NOMO-1 treated with DMSO at 0.1 percent for 48 hours (cell line): ENCODE data around the gene GORASP1.
"Not testable (repeated sequence)": the region's sequence is repeated elsewhere in the genome, so short reads cannot be mapped to it uniquely, and the experiment has no call there.

Experiments used
- DNase-seq: peaks from one replicate; lab custom pipeline; 2025; ENCODE audit not compliant: unreplicated experiment; lab: John Stamatoyannopoulos, UW

The GORASP1 gene

DNA sequence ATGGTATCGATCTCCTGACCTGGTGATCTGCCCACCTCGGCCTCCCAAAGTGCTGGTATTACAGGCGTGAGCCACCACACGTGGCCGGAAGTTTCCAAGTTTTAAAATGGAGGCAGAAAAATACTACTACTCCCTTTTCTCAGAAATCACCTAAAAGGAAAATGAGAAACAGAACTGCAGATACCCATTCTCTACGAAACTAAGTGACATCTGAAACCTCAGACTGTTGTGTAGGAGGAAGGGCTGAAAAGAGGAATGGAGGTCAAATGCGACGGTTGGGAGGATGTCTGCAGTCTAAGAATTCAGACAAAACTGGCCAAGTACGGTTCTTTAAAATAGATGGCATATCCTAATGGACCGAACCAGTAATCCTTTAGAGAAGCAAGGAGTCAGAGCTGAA lies 31.5 kb downstream of the GORASP1 start:
- DNase-seq, result no peak

DNA sequence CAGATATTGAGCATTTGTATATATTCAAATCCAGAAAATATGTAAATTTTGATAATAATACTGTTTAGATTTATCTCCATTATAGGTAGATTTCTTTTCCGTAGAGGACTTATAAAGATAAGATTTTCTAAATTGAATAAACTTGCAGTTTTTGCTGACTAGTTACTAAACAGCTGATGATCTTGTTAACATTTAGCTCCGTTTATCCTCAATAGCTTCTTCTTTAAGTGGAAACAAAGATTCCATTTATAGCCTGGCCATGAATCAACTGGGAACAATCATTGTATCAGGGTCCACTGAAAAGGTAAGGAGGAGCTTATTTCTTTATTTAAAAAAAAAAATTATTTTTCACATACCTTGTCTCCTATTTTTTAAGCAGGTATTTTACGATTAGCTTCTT lies 38.9 kb downstream of the GORASP1 start:
- DNase-seq, result no peak

DNA sequence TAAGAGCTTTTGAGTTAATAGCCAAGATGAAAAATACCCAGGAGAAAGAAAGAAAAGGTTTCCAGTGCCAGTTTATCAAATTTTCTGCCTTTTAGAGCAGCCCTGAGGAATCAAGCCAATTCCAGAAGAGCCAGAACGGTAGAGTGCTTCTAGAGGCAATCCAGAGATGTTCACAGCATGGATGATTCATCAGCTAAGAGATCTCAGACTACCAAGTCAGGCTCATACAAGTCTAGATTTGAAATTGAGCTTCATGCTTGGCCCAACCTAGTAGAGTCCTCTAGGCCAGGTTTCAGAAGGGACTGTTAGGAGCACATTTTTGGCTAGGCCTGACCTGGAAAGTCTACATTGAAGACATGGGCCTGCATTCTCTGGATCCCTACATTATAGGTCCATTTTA lies 40.1 kb downstream of the GORASP1 start:
- no peak for DNase-seq

DNA sequence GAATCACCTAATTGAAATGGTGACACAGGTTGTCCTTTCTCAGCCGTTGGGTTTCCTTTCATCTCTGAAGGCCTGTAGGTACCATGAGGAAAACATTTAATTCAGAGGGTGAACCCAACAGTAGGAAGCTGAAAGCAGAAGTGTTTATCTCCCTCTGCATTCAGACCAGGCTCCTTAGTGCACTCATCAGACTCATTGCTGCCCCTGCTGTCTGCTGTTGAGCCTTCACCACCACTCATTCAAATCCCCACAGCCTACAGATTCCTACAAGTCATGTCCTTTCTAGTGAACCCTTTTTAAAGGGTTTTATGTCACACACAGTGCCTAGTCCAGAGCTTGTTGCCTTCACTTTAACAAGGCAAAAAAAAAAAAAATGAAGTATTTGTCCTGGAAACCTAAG lies 42.2 kb downstream of the GORASP1 start:
- DNase-seq, result peak; percentile 74

DNA sequence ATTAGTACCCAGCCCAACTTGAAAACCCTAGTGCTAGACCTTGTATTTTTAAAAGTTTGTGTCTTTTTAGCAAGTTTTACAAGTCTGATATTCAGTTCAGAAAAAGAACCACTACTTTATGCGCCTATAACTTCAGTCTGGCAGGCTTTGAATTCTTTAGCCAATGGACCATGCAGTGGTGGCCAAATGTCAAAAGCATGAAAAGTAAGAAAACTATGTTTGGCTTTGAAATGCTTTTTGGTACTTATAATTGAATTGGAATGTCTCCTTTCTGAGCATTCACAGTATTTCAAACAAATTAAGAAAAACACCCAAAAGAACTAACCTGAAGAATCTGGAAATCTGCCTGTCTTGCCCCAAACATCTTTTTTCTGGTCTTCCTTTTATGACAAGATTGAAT lies 42.8 kb downstream of the GORASP1 start:
- no peak for DNase-seq

DNA sequence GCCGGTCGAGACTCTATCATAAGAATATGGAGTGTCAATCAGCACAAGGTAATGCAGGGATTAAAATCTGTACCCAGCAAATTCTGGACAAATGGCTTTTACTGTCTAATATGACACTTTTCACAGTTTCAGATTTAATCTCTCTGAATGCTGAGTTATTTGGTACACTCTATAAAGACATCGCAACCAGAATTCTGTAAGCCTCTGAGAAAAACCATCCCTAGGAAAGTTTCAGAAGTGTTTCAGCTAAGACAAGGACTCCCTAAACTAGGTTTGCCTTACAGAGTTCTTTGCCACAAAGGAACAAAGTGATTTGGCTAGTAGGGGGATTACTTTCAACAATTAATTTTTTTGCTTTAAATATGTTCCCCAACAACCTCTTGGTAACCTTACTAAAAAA lies 44.3 kb downstream of the GORASP1 start:
- no peak for DNase-seq

DNA sequence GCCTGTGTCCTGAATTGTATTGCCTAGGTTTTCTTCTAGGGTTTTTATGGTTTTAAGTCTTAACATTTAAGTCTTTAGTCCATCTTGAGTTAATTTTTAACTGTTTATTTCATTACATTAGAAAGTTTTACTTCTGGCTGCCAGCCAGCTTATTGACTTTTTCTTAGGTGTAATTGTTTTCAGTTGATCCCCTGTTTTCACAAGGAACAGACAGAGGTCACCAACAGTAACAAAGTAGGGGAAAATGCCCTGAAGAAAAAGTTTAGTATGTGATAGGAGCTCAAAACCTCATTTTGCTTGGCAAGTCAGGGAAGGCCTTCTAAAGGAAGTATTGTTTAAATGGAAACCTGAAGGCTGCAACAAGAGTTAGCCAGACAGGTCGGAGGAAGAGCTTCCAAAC lies 45.2 kb downstream of the GORASP1 start:
- no peak for DNase-seq

DNA sequence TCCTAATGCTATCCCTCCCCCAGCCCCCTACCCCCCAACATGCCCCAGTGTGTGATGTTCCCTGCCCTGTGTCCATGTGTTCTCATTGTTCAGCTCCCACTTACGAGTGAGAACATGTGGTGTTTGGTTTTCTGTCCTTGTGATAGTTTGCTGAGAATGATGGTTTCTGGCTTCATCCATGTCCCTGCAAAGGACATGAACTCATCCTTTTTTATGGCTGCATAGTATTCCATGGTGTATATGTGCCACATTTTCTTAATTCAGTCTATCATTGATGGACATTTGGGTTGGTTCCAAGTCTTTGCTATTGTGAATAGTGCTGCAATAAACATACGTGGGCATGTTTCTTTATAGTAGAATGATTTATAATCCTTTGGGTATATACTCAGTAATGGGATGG lies 46.2 kb downstream of the GORASP1 start:
- DNase-seq, result not testable (repeated sequence)

DNA sequence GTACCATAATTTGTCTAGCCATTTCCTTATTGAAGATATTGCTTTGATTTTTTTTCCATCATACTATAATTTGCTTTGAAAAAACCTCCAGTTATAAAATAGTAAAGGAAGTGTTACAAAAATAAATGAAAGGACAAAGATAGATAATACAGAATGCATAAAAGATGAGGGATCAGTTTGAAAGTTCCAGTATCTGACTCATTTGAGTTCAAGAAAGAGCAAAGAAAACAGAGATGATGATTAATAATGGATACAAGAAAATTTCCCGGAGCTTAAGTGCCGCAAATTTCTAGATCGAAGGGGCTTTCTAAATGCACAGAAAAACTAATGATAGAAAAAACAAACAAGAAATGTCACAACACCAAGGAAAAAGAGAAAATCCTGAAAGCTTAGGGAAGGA lies 51.3 kb downstream of the GORASP1 start:
- no peak for DNase-seq

DNA sequence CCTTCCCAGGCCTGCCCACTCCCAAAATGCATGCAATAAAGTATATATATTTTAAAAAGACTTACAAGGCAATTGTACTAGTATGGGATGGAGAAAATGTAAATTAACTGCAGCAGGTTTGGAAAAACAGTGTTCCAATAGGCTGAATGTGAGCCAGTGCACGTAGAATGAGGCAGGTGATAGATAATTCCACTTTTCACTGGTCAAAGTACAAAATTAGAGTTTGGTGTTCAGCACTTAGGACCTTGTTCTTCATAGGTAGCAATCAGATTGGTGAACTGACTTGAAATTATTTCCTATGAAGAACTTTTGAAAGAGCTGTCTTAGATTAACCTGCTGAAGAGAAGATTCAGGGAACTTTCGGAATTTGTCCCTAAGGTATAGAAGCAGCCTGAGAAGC lies 53.7 kb downstream of the GORASP1 start:
- no peak for DNase-seq

DNA sequence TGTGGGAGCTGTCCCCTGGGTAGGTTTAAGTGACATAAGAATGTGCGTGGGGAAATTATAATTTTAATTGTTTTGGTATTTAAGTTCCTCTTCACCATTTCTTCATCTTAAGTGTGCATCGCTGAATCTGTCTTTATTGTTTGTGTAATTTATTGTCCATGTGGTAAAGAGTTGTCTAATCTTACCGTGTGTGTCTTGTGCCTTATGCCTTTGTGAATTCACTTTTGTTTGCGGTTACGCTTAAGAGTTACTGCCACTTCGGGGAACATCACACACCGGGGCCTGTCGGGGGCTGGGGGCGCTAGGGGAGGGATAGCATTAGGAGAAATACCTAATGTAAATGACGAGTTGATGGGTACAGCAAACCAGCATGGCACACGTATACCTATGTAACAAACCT lies 54.8 kb downstream of the GORASP1 start:
- peak; percentile 26 for DNase-seq

DNA sequence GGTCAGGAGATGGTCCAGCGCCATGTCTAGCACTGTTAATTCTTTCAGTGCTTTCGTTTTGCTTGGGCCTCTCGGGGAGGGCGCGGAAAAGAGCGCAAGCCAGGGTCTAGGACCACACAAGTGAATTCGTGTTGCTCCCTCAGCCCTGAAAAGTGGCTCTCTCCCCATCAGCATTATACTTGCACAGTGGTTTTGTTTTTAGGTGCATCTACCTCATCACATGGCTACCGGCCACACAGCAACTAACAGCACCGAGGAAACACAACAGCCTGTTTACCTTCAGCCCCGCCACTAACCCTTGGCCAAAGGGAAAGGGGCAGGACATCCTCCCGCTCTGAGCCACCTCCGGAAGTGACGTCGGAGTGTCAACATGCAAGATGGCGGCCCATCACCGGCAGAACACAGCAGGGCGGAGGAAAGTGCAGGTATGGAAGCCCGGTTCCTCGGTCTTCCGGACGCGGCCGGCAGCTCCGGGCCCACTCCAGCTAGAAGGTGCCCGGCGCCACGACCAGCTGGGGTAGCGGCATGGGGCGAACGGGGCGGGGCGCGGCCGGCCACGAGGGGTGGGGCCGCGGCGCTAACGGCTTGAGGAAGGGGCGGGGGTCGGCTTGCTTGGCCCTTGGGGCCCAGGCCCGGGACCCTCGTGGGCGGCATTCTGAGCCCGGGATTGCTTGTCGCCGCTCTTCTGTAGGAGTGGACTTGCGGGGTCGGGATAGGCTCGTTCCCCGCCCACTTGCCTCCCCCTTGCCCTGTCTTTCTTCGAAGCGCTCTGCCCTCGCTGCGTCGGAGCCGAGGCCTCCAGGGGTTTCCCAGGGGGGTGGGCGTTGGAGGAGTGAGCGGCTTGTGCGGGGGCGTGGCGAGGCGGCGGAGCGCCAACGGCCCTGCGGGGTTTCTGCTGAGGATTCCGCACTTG lies 55.5 kb downstream of the GORASP1 start, which contains the start of the genes SCN11A and WDR48:
Gene SCN11A, minus strand, starts transcription at position 296 of the 913 bp plus-strand sequence. CDS start 101,582 bp downstream, outside the sequence.
Gene WDR48, plus strand, starts transcription at position 368 of the 913 bp plus-strand sequence. Its CDS starts 10 bp downstream, at position 378.
- peak; percentile 84 for DNase-seq

DNA sequence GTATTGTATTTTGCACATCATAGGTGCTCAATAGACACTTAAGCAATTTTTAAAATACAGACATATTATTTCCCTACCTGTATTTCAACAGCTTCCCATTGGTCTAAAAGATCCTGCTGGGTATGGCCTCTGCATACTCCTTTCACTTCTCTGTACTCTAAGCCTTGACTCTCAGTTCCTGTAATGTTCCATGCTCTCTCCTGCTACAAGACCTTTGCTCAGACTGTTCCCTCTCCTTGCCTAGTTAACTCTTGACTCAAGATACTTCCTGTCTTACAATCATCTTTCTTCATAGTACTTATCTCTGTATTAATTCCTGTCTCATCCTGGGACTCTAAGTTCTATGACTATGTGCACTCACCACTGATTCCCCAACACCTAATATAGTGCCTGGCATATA lies 57.4 kb downstream of the GORASP1 start:
- DNase-seq, result peak; percentile 95
